Small intestine (tissue), 7 donors: Measurements from ENCODE around the gene PCDHGA1. TPM values are rescaled to one million over a fixed set of nuclear protein-coding genes. Genes with fewer than 3 reads are reported as not detected.

Experiments
- DNase-seq, 2 donors: peaks; one replicate each; pipeline versions ENCODE4 v3.0.0 to v3.0.0-alpha.2; 2013
- FAIRE-seq: peaks from 2 replicates; lab custom pipeline; 2012; peaks lifted over from hg19 to GRCh38; lab: Jason Lieb, UNC
- H3K27ac ChIP-seq, 3 donors: one replicate each; pipeline ENCODE4 v1.5.1; 2013; ENCODE audit warnings: low read length in 2 of 3, mild to moderate bottlenecking in 2 of 3, control low read depth in 1 of 3, inconsistent platforms in 1 of 3, low read depth in 1 of 3, moderate library complexity in 1 of 3
- H3K27me3 ChIP-seq, 3 donors: one replicate each; pipeline ENCODE4 v1.6.1; 2013; ENCODE audit warnings: low read length in 3 of 3, inconsistent platforms in 1 of 3; ENCODE audit not compliant: control insufficient read depth in 3 of 3, insufficient read depth in 3 of 3
- H3K36me3 ChIP-seq, 3 donors: one replicate each; pipeline ENCODE4 v1.6.1; 2013; ENCODE audit warnings: low read length in 3 of 3, inconsistent platforms in 1 of 3, low read depth in 1 of 3, mild to moderate bottlenecking in 1 of 3, moderate library complexity in 1 of 3; ENCODE audit not compliant: control insufficient read depth in 3 of 3, insufficient read depth in 2 of 3
- H3K4me1 ChIP-seq, 3 donors: one replicate each; pipeline ENCODE4 v1.6.1; 2013; ENCODE audit warnings: low read length in 2 of 3, inconsistent platforms in 1 of 3, low read depth in 1 of 3, mild to moderate bottlenecking in 1 of 3, moderate library complexity in 1 of 3; ENCODE audit not compliant: control insufficient read depth in 3 of 3, insufficient read depth in 2 of 3
- H3K4me3 ChIP-seq, 3 donors: one replicate each; pipeline ENCODE4 v1.5.1; 2013; ENCODE audit warnings: low read length in 3 of 3, control low read depth in 1 of 3, inconsistent platforms in 1 of 3, low read depth in 1 of 3, mild to moderate bottlenecking in 1 of 3, moderate library complexity in 1 of 3
- H3K9me3 ChIP-seq, 2 donors: one replicate each; pipeline ENCODE4 v1.6.1; 2013; ENCODE audit warnings: low read depth in 1 of 2, low read length in 1 of 2; ENCODE audit not compliant: control insufficient read depth in 2 of 2, insufficient read depth in 1 of 2
- WGBS, 3 donors: extraction: QIAGEN DNeasy Blood & Tissue Kit; methylation state at CpG; one replicate each; pipeline ENCODE4 v1.1.7; 2013; 5-methylcytosine and 5-hydroxymethylcytosine counted together
- polyA plus RNA-seq, 4 donors: library from polyadenylated mRNA; stranded (reverse) in 3 of 4; unstranded in 1 of 4; fragments of 200-250 nt in 3 of 4; fragments of 120-200 nt in 1 of 4; gene quantifications; one replicate each; pipeline versions ENCODE4 v1.2.1 to v1.2.3, GENCODE V29; 2013
- donor health status: healthy with polysubstance abuse.
- donor health status: control.
- donor health status: control.
- donor health status: Bipolar disorder and iron deficiency.
- donor health status: healthy.

PCDHGA1 gene
- polyA plus RNA-seq, 4 donors, result 0.10 to 0.27 (median 0.13) TPM; not detected in 1

GRCh38 chr5:141532726-141533125 lies 202.4 kb downstream of the PCDHGA1 start:
- FAIRE-seq, result no peak
- Histone ChIP-seq H3K9me3 (no peaks in the 10 kb centered on the region), H3K4me1 (no peaks in the 10 kb centered on the region), H3K27ac (no peak overlapping the region), H3K36me3 (peaks cover 9 to 41% (median 38%) of the 10 kb centered on the region in 3 donors), H3K27me3 (no peaks in the 10 kb centered on the region), H3K4me3 (no peak overlapping the region)
- WGBS, 3 donors, result 96 to 100% (median 100%) methylated on average over 1 of the region's 1 CpG
- DNase-seq, result no peak

GRCh38 chr5:141533897-141534296 lies 203.6 kb downstream of the PCDHGA1 start:
- DNase-seq, result no peak
- FAIRE-seq, result no peak
- H3K27ac ChIP-seq, result no peak overlapping the region
- H3K36me3 ChIP-seq, result peaks cover 5 to 34% (median 30%) of the 10 kb centered on the region in 3 donors
- no peak overlapping the region for H3K4me3 ChIP-seq
- no peaks in the 10 kb centered on the region for H3K9me3 ChIP-seq
- no peaks in the 10 kb centered on the region for H3K4me1 ChIP-seq
- H3K27me3 ChIP-seq, result no peaks in the 10 kb centered on the region
- 100% methylated on average over 1 of the region's 1 CpG for WGBS, 3 donors

DNA sequence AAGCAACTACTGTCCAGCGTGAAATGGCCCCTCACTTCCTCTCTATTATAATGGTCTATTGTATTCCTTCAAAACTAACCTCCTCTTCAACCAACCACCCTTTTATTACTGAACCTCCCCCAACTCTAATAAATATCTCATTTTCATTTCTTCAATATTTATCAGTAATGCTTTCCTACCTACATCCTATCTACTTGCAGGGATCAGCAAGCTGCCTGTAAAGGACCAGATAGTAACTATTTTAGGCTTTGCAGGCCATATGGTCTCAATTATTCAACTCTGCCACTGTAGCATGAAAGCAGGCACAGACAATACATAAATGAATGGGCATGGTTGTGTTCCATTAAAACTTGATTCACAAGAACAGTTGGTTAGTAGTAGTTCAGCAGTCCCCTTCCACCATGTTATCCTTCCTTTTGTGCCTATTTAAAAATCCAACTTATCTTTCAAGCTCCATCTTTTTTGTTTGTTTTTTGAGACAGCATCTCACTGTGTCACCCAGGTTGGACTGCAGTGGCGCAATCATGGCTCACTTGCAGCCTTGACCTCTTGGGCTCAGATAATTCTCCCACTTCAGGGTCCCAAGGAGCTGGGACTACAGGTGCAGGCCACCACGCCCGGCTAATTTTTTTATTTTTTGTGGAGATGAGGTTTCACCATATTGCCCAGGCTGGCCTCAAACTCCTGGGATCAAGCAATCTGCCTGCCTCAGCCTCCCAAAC lies 204.3 kb downstream of the PCDHGA1 start:
- H3K27me3 ChIP-seq, result no peaks in the 10 kb centered on the region
- no peak overlapping the region for H3K4me3 ChIP-seq
- peaks cover 5 to 30% (median 26%) of the 10 kb centered on the region in 3 donors for H3K36me3 ChIP-seq
- 93 to 99% (median 96%) methylated on average over 4 of the region's 4 CpGs for WGBS, 3 donors
- DNase-seq (no peak), FAIRE-seq (no peak)
- H3K9me3 ChIP-seq, result no peaks in the 10 kb centered on the region
- no peaks in the 10 kb centered on the region for H3K4me1 ChIP-seq
- no peak overlapping the region for H3K27ac ChIP-seq

GRCh38 chr5:141543053-141543452 lies 212.7 kb downstream of the PCDHGA1 start:
- Histone ChIP-seq H3K4me3 (no peak overlapping the region), H3K27ac (no peak overlapping the region), H3K4me1 (no peaks in the 10 kb centered on the region), H3K9me3 (peaks cover 0 to 17% of the 10 kb centered on the region in 2 donors), H3K27me3 (no peaks in the 10 kb centered on the region), H3K36me3 (peaks cover 7 to 37% (median 9%) of the 10 kb centered on the region in 3 donors)
- FAIRE-seq (no peak), DNase-seq (no peak)
- WGBS, 3 donors, result 93 to 98% (median 97%) methylated on average over 2 of the region's 2 CpGs

DNA sequence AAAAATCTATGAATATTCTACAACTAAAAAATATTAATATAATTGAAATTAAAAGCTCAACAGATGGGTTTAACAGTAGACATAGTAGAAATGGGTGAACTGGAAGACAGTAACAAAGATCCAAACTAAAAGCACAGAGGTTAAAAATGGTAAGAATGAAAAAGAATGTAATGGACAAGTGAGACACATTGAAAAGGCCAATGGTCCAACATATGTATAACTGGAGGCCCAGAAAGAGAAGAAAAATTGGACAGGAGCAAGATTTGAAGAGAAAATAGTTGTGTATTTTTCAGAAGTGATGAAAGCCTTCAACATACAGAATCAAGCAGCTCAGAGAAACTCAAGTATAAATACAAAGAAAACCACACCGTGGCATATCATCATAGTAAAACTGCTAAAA lies 217.2 kb downstream of the PCDHGA1 start:
- Histone ChIP-seq H3K4me1 (no peaks in the 10 kb centered on the region), H3K36me3 (peaks cover 11 to 29% (median 11%) of the 10 kb centered on the region in 3 donors), H3K4me3 (no peak overlapping the region), H3K27me3 (no peaks in the 10 kb centered on the region), H3K9me3 (peaks cover 0 to 25% of the 10 kb centered on the region in 2 donors), H3K27ac (no peak overlapping the region)
- 98 to 100% (median 100%) methylated on average over 1 of the region's 1 CpG for WGBS, 3 donors
- DNase-seq, result peak in 1 of 2 donors; percentile 25
- no peak for FAIRE-seq

DNA sequence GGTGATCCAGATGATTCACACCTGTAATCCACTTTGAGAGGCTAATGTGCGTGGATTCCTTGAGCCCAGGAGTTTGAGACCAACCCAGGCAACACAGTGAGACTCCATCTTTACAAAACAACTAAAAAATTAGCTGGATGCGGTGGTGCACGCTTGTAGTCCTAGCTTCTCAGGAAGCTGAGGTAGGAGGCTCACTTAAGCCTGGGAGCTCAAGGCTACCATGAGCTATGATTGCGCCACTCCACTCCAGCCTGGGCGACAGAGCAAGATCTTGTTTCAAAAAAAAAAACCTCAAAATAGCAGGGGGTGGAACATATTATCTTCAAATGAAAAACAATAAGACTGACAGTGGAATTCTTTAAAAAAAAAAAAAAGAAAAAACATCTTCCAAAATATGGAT lies 217.6 kb downstream of the PCDHGA1 start:
- Histone ChIP-seq H3K36me3 (peaks cover 11 to 33% (median 11%) of the 10 kb centered on the region in 3 donors), H3K27ac (no peak overlapping the region)

DNA sequence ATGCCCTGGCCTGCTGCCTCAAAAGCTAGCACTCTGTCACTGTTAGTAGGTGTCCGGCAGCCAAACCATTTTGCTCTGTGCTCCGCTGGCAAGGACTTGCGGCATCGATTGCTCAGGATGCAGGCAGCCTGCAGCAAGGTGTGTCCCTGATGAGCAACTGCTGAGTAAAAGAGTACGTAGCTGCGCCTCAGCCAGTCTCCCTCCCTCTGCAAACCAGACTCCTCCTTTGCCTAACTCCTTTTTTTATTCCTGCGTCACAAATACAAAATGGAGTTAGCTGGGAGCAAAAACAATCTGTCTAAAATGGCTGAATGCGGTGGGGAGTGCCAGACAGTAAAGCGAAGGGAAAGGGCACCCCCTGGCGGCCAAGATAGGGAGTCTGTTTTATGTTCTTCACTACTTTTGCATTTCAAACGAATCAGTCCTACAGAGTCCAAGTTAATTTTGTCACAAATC lies 227.4 kb downstream of the PCDHGA1 start:
- Histone ChIP-seq H3K27ac (peak overlapping the region in 2 of 3 donors; percentile 68 to 89), H3K4me1 (no peaks in the 10 kb centered on the region), H3K36me3 (peaks cover 2 to 16% (median 13%) of the 10 kb centered on the region in 3 donors), H3K27me3 (no peaks in the 10 kb centered on the region), H3K9me3 (no peaks in the 10 kb centered on the region), H3K4me3 (peak overlapping the region in 1 of 3 donors; percentile 8)
- WGBS, 3 donors, result 45 to 72% (median 71%) methylated on average over 11 of the region's 11 CpGs
- DNase-seq (peak; percentile 49 to 86), FAIRE-seq (no peak)

More for the DNA sequence above, 217.6 kb downstream of the PCDHGA1 start:
- H3K27me3 ChIP-seq, result no peaks in the 10 kb centered on the region
- 97 to 98% (median 98%) methylated on average over 5 of the region's 5 CpGs for WGBS, 3 donors
- H3K4me3 ChIP-seq, result no peak overlapping the region
- H3K9me3 ChIP-seq, result peaks cover 0 to 25% of the 10 kb centered on the region in 2 donors
- FAIRE-seq (no peak), DNase-seq (no peak)
- no peaks in the 10 kb centered on the region for H3K4me1 ChIP-seq

- FAIRE-seq (no peak), DNase-seq (no peak)
- Histone ChIP-seq H3K27me3 (no peaks in the 10 kb centered on the region), H3K9me3 (no peaks in the 10 kb centered on the region), H3K4me3 (no peak overlapping the region), H3K4me1 (no peaks in the 10 kb centered on the region), H3K27ac (peak overlapping the region in 2 of 3 donors; percentile 24 to 89), H3K36me3 (peaks cover 2 to 13% (median 12%) of the 10 kb centered on the region in 3 donors)
- WGBS, 3 donors, result 55 to 89% (median 70%) methylated on average over 6 of the region's 6 CpGs
Measured at GRCh38 chr5:141558150-141558549, 227.8 kb downstream of the PCDHGA1 start.
